HG03565 (cell line): ENCODE data around the gene OR56B1.
"Not testable (repeated sequence)": the region's sequence is repeated elsewhere in the genome, so short reads cannot be mapped to it uniquely, and the experiment has no call there.

Source experiments
- ATAC-seq: cut with Tn5 transposase; IDR thresholded peaks from one replicate; pipeline ENCODE4 v1.9.1; 2021; ENCODE audit warnings: mild to moderate bottlenecking, moderate library complexity; ENCODE audit not compliant: unreplicated experiment

The OR56B1 gene, protein sequence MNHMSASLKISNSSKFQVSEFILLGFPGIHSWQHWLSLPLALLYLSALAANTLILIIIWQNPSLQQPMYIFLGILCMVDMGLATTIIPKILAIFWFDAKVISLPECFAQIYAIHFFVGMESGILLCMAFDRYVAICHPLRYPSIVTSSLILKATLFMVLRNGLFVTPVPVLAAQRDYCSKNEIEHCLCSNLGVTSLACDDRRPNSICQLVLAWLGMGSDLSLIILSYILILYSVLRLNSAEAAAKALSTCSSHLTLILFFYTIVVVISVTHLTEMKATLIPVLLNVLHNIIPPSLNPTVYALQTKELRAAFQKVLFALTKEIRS

GRCh38 chr11:5736396-5736795 is at the start of gene OR56B1:
Gene OR56B1 (plus strand): TSS chr11:5736448. CDS start chr11:5736517, 69 bp downstream.
- no peak for ATAC-seq

- ATAC-seq, result no peak
These were observed 47.8 kb upstream of the OR56B1 start for GRCh38 chr11:5688482-5688881.

- ATAC-seq, result peak; percentile 84
These were observed 46.7 kb upstream of the OR56B1 start, which contains the start of gene TRIM22 for GRCh38 chr11:5689551-5689983. Gene TRIM22 (plus strand): TSS chr11:5689790. CDS start chr11:5696233, 6,443 bp downstream.

GRCh38 chr11:5690216-5690615 is 46.0 kb upstream of the OR56B1 start:
- ATAC-seq, result no peak

- ATAC-seq, result no peak
These were observed 45.5 kb upstream of the OR56B1 start for GRCh38 chr11:5690736-5691135.

GRCh38 chr11:5691238-5691963 is 44.8 kb upstream of the OR56B1 start:
- ATAC-seq, result not testable (repeated sequence)

DNA sequence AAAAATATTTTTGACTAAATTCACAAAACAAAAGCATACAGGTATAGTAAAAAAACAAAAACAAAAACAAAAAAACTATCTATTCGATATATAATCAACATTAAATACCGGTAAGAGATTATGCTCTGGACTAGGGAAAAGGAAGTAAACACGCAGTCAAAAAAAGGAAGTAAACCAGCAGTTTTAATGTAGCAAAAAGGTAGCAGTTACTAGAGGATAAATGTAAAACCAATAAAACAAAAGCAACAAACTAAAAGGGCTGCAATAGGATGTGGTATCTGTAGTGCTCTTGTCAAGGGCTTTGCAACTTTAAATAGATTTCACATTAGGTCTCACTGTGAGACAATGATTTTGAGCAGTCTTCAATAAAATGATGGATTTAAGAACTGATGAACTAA is 44.3 kb upstream of the OR56B1 start:
- ATAC-seq, result no peak

DNA sequence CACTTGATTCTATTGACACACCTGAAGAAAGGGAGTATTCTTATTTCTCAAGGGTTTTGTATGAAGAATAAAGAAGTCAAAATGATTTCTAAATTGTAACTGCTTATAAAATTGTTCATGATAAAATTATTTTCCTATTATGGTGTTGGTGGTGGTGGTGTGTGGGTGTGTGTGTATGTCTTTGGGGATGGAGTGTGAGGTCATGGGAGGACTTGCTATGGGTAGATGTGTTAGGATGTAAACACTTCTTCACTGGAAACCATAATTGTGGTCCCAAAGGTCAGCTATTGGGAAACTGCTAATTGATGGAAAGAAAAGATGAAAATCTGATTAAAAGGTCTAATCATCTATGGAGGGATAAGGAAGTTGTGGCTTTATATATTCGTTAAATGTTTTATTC is 41.6 kb upstream of the OR56B1 start:
- no peak for ATAC-seq

- ATAC-seq, result no peak
These were observed 40.7 kb upstream of the OR56B1 start for GRCh38 chr11:5695580-5695979.

- no peak for ATAC-seq
These were observed 40.0 kb upstream of the OR56B1 start for GRCh38 chr11:5696210-5696609.

- ATAC-seq, result no peak
These were observed 38.0 kb upstream of the OR56B1 start for GRCh38 chr11:5698281-5698680.

DNA sequence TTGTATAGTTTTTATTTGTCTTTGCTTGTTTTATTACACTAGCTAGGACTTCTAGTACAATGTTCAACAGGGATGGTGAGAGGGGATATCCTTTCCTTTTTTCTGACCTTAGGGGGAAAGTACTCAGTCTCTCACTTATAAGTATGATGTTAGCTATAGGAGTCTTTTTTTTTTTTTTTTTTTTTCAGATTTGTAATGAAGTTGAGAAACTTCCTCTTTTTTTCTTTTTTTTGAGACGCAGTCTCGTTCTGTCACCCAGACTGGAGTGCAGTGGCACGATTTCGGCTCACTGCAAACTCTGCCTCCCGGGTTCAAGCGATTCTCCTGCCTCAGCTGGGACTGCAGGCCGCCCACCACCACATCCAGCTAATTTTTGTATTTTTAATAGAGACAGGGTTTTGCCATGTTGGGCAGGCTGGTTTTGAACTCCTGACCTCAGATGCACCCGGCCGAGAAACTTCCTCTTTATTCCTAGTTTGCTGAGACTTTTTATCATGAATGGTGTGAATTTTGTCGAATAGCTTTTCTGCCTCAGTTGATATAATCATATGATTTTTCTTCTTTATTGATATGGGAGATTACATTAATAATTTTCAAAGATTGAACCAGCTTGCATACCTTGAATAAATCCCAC is 35.7 kb upstream of the OR56B1 start:
- ATAC-seq, result no peak

GRCh38 chr11:5701055-5701577 is 35.1 kb upstream of the OR56B1 start:
- no peak for ATAC-seq

DNA sequence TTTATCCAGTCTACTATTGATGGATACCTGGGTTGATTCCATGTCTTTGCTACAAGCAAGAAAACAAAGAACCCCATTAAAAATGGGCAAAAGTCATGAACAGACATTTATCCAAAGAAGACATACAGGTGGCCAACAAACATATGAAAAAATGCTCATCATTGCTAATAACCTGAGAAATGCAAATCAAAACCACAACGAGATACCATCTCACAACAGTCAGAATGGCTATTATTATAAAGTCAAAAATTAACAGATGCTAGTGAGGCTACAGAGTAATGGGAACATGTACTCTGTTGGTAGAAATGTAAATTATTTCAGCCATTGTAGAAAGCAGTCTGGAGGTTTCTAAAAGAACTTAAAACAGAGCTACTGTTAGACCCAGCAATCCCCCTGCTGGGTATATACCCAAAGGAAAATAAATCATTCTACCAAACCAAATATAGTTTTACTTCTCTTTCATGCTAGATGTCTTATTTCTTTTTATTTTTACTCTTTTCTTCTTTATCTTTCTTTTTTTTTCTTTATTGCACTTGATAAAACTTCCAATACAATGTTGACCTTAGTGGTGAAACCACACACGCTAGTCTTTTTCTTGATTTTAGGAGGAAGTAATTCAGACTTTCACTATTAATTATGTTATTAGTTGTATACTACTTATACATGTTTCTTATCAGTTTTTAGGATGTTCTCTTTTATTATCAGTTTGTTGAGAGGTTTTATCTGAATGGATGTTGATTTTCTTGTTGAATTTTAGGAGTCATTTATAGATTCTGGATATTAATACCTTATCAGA is 32.3 kb upstream of the OR56B1 start:
- ATAC-seq, result peak; percentile 62

DNA sequence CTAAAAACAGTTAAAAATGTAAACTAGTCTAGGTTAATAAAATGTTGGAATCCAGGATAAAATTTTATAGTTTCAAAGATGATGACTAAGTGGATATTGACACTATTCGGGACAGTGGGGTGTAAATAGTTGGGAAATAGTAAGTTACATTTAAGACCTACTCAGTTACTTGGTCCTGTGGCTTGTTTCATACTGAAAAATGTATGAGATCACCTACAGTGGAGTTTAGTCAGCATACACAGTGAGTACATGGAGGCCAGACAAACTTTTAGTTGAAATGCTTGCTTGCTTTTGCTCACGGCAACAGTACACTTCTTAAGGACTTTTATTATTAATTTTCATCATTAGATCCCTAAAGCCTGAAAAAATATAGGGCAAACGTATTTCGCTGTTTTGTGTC is 30.6 kb upstream of the OR56B1 start:
- ATAC-seq, result no peak

- ATAC-seq, result no peak
These were observed 23.7 kb upstream of the OR56B1 start for GRCh38 chr11:5712507-5712906.

GRCh38 chr11:5713695-5714094 is 22.6 kb upstream of the OR56B1 start:
- no peak for ATAC-seq

DNA sequence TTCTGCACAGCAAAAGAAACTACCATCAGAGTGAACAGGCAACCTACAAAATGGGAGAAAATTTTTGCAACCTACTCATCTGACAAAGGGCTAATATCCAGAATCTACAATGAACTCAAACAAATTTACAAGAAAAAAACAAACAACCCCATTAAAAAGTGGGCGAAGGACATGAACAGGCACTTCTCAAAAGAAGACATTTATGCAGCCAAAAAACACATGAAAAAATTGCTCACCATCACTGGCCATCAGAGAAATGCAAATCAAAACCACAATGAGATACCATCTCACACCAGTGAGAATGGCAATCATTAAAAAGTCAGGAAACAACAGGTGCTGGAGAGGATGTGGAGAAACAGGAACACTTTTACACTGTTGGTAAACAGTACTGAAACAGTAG is 19.7 kb upstream of the OR56B1 start:
- not testable (repeated sequence) for ATAC-seq

- ATAC-seq, result no peak
These were observed 16.3 kb upstream of the OR56B1 start for GRCh38 chr11:5719703-5720495.

DNA sequence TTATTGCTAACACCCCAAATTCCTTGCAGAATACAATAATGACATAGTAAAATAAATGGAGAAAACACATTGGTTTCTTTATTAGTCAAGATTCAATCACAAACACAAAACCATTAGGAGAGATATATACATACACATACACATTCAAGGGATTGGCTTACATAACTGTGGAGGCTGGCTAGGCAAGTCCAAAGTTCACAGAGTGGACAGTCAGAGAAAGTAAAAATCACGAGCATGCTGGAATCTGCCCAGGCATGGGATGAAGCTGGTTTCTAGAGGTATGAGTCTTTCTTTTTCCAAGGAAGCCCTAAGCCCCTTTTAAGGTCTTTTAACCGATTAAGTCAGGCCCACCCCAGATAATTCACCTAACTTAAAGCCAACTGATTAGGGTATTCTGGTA is 13.6 kb upstream of the OR56B1 start:
- ATAC-seq, result no peak
